Trophoblast cell (in vitro differentiated cells and primary cell): ENCODE measurements around the gene LPAR4.
"Not testable (repeated sequence)": the region's sequence is repeated elsewhere in the genome, so short reads cannot be mapped to it uniquely, and the experiment has no call there.

Experiments
- DNase-seq, 2 donors: peaks; one replicate each; pipeline ENCODE4 v3.0.0-alpha.2; 2016
- H2AFZ ChIP-seq: 2 replicates; pipeline ENCODE4 v1.6.1; 2013; ENCODE audit warnings: low read length, moderate library complexity, mild to moderate bottlenecking; ENCODE audit not compliant: insufficient read depth, poor library complexity
- H2AK5ac ChIP-seq: 2 replicates; pipeline ENCODE4 v1.6.1; 2013; ENCODE audit warnings: mild to moderate bottlenecking, low read length
- H2BK120ac ChIP-seq: 2 replicates; pipeline ENCODE4 v1.6.1; 2013; ENCODE audit warnings: low read length, mild to moderate bottlenecking, moderate library complexity; ENCODE audit not compliant: insufficient read depth, poor library complexity
- H2BK12ac ChIP-seq: 2 replicates; pipeline ENCODE4 v1.6.1; 2013; ENCODE audit warnings: mild to moderate bottlenecking, low read length, moderate library complexity
- H2BK5ac ChIP-seq: 2 replicates; pipeline ENCODE4 v1.6.1; 2013; ENCODE audit warnings: low read length, low read depth, moderate library complexity, mild to moderate bottlenecking; ENCODE audit not compliant: poor library complexity
- H3K14ac ChIP-seq: 2 replicates; pipeline ENCODE4 v1.6.1; 2013; ENCODE audit warnings: mild to moderate bottlenecking, low read length
- H3K18ac ChIP-seq: 2 replicates; pipeline ENCODE4 v1.6.1; 2013; ENCODE audit warnings: mild to moderate bottlenecking, low read length
- H3K23ac ChIP-seq: 2 replicates; pipeline ENCODE4 v1.6.1; 2013; ENCODE audit warnings: low read length
- H3K27ac ChIP-seq: 2 replicates; pipeline ENCODE4 v1.5.1; 2013; ENCODE audit warnings: low read depth, mild to moderate bottlenecking, inconsistent platforms, low read length, moderate library complexity
- H3K27me3 ChIP-seq: 2 replicates; pipeline ENCODE4 v1.6.1; 2013; ENCODE audit warnings: inconsistent platforms, mild to moderate bottlenecking, low read length, moderate library complexity; ENCODE audit not compliant: insufficient read depth
- H3K36me3 ChIP-seq, 2 experiments: 1 replicate in 1 of 2; 2 replicates in 1 of 2; pipeline ENCODE4 v1.6.1; 2013; ENCODE audit warnings: low read length in 2 of 2, mild to moderate bottlenecking in 2 of 2, moderate library complexity in 1 of 2; ENCODE audit not compliant: insufficient read depth in 2 of 2, control insufficient read depth in 1 of 2
- H3K4ac ChIP-seq: 2 replicates; pipeline ENCODE4 v1.6.1; 2013; ENCODE audit warnings: low read depth, mild to moderate bottlenecking, low read length, moderate library complexity
- H3K4me1 ChIP-seq, 2 experiments: 1 replicate in 1 of 2; 2 replicates in 1 of 2; pipeline ENCODE4 v1.6.1; 2013; ENCODE audit warnings: low read length in 2 of 2, mild to moderate bottlenecking in 2 of 2, moderate library complexity in 1 of 2; ENCODE audit not compliant: insufficient read depth in 2 of 2, control insufficient read depth in 1 of 2
- H3K4me2 ChIP-seq: 2 replicates; pipeline ENCODE4 v1.6.1; 2013; ENCODE audit warnings: inconsistent platforms, mild to moderate bottlenecking, low read length, moderate library complexity
- H3K4me3 ChIP-seq: 2 replicates; pipeline ENCODE4 v1.5.1; 2013; ENCODE audit warnings: mild to moderate bottlenecking, low read depth, low read length, inconsistent platforms
- H3K79me1 ChIP-seq: one replicate; pipeline ENCODE4 v1.6.1; 2013; ENCODE audit warnings: low read length
- H3K79me2 ChIP-seq: 2 replicates; pipeline ENCODE4 v1.6.1; 2013; ENCODE audit warnings: low read length, mild to moderate bottlenecking; ENCODE audit not compliant: control insufficient read depth, insufficient read depth, poor library complexity
- H3K9ac ChIP-seq: 2 replicates; pipeline ENCODE4 v1.6.1; 2013; ENCODE audit warnings: mild to moderate bottlenecking, low read length
- H3K9me3 ChIP-seq: 2 replicates; pipeline ENCODE4 v1.6.1; 2013; ENCODE audit warnings: low read depth, mild to moderate bottlenecking, control low read depth, inconsistent platforms, low read length; ENCODE audit not compliant: insufficient read depth
- H4K12ac ChIP-seq: 2 replicates; pipeline ENCODE4 v1.6.1; 2013; ENCODE audit warnings: low read depth, mild to moderate bottlenecking, low read length, moderate library complexity
- H4K8ac ChIP-seq: 2 replicates; pipeline ENCODE4 v1.6.1; 2013; ENCODE audit warnings: low read depth, mild to moderate bottlenecking, low read length, moderate library complexity
- H4K91ac ChIP-seq: one replicate; pipeline ENCODE4 v1.6.1; 2013; ENCODE audit warnings: low read depth, mild to moderate bottlenecking, low read length, moderate library complexity
- WGBS: extraction: QIAGEN DNeasy Blood & Tissue Kit; methylation state at CpG from one replicate; pipeline ENCODE4 v1.1.7; 2013; ENCODE audit warnings: missing lambda C conversion rate; ENCODE audit not compliant: insufficient read length, insufficient coverage; ENCODE audit errors: extremely low coverage; 5-methylcytosine and 5-hydroxymethylcytosine counted together

The LPAR4 gene

GRCh38 chrX:78800114-78800513 is 52.6 kb downstream of the LPAR4 start:
- H3K9ac ChIP-seq: no peak overlapping the region
- no peak overlapping the region for H3K18ac ChIP-seq
- no peak overlapping the region for H3K23ac ChIP-seq
- H3K4me2 ChIP-seq: no peak overlapping the region
- DNase-seq: no peak
- H4K12ac ChIP-seq: no peak overlapping the region
- no peak overlapping the region for H3K4me3 ChIP-seq
- no peak overlapping the region for H4K91ac ChIP-seq
- H3K14ac ChIP-seq: no peak overlapping the region
- no peak overlapping the region for H4K8ac ChIP-seq
- no peak overlapping the region for H2BK120ac ChIP-seq
- no peak overlapping the region for H2AK5ac ChIP-seq
- no peaks in the 10 kb centered on the region for H3K79me2 ChIP-seq
- H2BK5ac ChIP-seq: no peak overlapping the region
- H3K79me1 ChIP-seq: no peaks in the 10 kb centered on the region
- no peaks in the 10 kb centered on the region for H3K27me3 ChIP-seq
- H3K27ac ChIP-seq: no peak overlapping the region
- H3K36me3 ChIP-seq: no peaks in the 10 kb centered on the region
- H3K4me1 ChIP-seq: no peaks in the 10 kb centered on the region
- H2AFZ ChIP-seq: no peak overlapping the region
- no peak overlapping the region for H3K4ac ChIP-seq
- H2BK12ac ChIP-seq: no peak overlapping the region
- no peaks in the 10 kb centered on the region for H3K9me3 ChIP-seq
- no CpG with 5 or more reads among the region's 2 CpGs for WGBS

DNA sequence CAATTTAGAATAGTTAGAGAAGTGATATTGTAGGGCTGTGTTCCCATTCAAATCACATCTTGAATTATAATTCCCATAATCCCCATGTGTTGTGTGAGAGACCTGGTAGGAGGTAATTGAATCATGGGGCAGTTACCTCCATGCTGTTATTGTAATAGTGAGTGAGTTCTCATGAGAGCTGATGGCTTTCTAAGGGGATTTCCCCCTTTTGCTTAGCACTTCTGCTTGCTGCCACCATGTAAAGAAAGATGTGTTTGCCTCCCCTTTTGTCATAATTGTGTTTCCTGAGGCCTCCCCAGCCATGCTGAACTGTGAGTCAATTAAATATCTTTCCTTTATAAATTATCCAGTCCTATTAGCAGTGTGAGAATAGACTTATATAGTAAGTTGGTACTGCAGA is 53.2 kb downstream of the LPAR4 start:
- Histone ChIP-seq H3K79me1 (no peaks in the 10 kb centered on the region), H3K4me1 (no peaks in the 10 kb centered on the region), H2BK120ac (no peak overlapping the region), H3K4ac (no peak overlapping the region), H4K8ac (no peak overlapping the region), H3K23ac (no peak overlapping the region), H4K12ac (no peak overlapping the region), H3K9ac (no peak overlapping the region), H3K14ac (no peak overlapping the region), H3K79me2 (no peaks in the 10 kb centered on the region), H3K27ac (no peak overlapping the region), H2AK5ac (no peak overlapping the region), H3K9me3 (no peaks in the 10 kb centered on the region), H4K91ac (no peak overlapping the region), H3K4me2 (no peak overlapping the region), H3K18ac (no peak overlapping the region), H3K27me3 (no peaks in the 10 kb centered on the region), H3K4me3 (no peak overlapping the region), H2AFZ (no peak overlapping the region), H2BK12ac (no peak overlapping the region), H3K36me3 (no peaks in the 10 kb centered on the region), H2BK5ac (no peak overlapping the region)
- no peak for DNase-seq

DNA sequence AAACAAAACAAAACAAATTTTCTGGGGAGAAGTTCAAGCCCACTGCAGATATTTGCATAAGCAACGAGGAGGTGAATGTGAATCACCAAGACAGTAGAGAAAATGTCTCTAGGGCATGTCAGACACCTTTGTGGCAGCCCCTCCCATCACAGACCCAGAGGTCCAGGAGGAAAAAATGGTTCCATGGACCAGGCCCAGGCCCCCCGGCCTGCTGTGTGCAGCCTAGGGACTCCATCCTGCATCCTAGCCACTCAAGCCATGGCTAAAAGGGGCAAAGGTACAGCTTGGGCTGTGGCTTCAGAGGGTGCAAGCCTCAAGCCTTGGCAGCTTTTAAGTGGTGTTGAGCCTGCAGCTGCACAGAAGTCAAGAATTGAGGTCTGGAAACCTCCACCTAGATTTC is 54.0 kb downstream of the LPAR4 start:
- Histone ChIP-seq H4K91ac (no peak overlapping the region), H4K8ac (no peak overlapping the region), H3K4ac (no peak overlapping the region), H3K27me3 (no peaks in the 10 kb centered on the region), H3K4me1 (no peaks in the 10 kb centered on the region), H4K12ac (no peak overlapping the region), H3K23ac (no peak overlapping the region), H3K18ac (no peak overlapping the region), H3K79me2 (no peaks in the 10 kb centered on the region), H2BK5ac (no peak overlapping the region), H3K36me3 (no peaks in the 10 kb centered on the region), H2AK5ac (no peak overlapping the region), H3K9ac (no peak overlapping the region), H2BK120ac (no peak overlapping the region), H3K9me3 (no peaks in the 10 kb centered on the region), H3K4me3 (no peak overlapping the region), H3K14ac (no peak overlapping the region), H3K4me2 (no peak overlapping the region), H3K27ac (no peak overlapping the region), H2AFZ (no peak overlapping the region), H2BK12ac (no peak overlapping the region), H3K79me1 (no peaks in the 10 kb centered on the region)
- WGBS: no CpG with 5 or more reads among the region's 2 CpGs
- DNase-seq: no peak

GRCh38 chrX:78802526-78802925 is 55.0 kb downstream of the LPAR4 start:
- not testable (repeated sequence) for H3K27ac ChIP-seq, H3K4ac ChIP-seq, H2BK120ac ChIP-seq, H4K8ac ChIP-seq, H2AFZ ChIP-seq, H3K9me3 ChIP-seq, H2AK5ac ChIP-seq, H3K23ac ChIP-seq, H3K79me1 ChIP-seq, H3K79me2 ChIP-seq, H2BK12ac ChIP-seq, H3K36me3 ChIP-seq, H4K12ac ChIP-seq, H3K4me3 ChIP-seq, H2BK5ac ChIP-seq, H3K9ac ChIP-seq, H3K18ac ChIP-seq, H4K91ac ChIP-seq, H3K4me1 ChIP-seq, H3K4me2 ChIP-seq, DNase-seq, H3K14ac ChIP-seq, H3K27me3 ChIP-seq
- no CpG with 5 or more reads among the region's 3 CpGs for WGBS
